GM19351 (cell line): ENCODE data around the gene DMXL1.

Source experiments
- ATAC-seq: cut with Tn5 transposase; IDR thresholded peaks from one replicate; pipeline ENCODE4 v1.9.1; 2021; ENCODE audit warnings: mild to moderate bottlenecking, moderate library complexity; ENCODE audit not compliant: unreplicated experiment

The DMXL1 gene

GRCh38 chr5:119264186-119264585, 193.3 kb downstream of the DMXL1 start:
- ATAC-seq, result no peak

GRCh38 chr5:119267958-119268386, 197.1 kb downstream of the DMXL1 start:
- ATAC-seq, result peak; percentile 68

DNA sequence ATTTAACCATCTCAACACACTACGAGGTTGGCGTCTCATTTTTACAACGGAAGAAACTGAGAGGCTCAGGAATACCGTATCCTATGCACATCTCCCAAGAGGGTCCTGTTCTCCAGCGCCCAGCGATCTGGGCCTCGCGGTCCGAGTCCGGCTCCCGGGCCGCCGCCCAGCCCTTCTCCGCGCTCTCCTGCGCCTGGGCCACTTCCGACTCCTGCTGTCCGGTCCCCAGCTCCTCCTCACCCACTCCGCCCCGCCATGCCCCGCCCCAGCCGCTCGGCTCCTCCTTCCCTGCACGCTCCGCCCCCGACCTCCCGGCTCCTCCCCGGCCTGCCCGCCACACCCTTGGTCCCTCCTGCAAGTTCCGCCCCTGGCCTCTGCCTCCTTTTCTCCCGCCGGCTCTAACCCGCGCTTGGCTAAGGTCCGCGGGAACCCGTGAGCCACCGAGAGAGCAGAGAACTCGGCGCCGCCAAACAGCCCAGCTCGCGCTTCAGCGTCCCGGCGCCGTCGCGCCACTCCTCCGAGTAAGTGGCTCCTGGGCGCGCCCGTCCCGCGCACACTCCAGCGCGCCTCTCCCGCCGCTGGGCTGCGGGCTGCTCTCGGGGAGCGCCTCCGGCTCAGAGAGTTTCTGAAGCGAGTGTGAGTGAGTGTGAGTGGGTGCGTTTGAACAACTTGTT, 197.6 kb downstream of the DMXL1 start:
- peak; percentile 82 for ATAC-seq

GRCh38 chr5:119269061-119269944, 198.4 kb downstream of the DMXL1 start:
- ATAC-seq, result peak; percentile 2

DNA sequence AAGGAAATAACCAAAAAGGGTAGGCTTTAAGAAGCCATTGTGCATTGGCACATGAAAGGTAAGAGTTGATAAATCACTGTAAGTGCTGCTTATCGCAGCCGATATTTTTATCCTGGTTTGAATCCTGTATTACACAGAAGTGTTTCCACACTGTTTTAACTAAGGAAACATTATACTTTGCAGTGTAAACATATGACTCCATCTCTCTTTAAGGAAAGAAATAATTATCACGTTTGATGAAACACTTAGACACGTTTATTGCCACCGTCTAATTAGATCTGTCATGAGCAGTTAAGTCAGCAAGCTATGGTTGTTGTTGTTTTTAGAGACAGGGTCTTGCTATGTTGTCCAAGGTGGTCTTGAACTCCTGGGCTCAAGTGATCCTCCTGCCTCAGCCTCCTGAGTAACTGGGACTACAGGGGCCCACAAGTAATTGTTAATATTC, 199.3 kb downstream of the DMXL1 start:
- ATAC-seq, result no peak

DNA sequence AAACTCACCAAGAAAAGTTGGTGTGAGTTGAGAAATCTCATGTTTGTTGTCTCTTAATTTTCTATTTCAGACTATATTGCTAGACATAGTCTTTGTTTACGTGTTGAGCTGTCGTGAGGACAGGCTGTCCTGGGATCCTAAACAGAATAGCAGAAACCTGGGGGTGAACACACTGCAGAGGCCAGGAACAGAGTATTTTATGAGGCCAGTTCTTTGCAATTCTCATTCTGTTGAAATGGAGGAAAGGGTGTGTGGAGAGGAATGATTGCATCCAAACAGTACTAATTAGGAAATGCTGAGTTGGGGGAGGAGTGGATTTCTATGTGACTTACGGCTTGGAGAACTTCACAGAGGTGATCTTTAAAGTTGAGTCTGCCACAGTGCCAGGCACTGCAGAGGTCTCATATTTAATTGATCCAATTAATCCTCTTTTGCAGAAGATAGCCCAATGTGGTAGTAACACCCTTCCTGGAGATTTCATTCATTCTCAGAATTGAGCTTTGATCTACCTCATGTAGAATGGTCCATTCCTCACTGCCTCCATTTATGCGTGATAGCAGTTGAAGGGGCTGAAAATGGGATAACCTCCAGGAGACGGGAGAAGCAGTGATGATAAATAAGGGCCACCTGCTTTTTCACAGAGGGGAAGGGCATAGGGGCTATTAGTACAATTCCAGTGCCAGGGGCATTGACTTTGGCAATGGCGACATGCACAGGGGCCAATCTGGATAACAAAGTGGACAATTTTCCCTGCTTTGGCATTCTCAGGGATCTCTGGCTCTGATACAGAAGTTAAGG, 200.3 kb downstream of the DMXL1 start:
- ATAC-seq, result no peak

DNA sequence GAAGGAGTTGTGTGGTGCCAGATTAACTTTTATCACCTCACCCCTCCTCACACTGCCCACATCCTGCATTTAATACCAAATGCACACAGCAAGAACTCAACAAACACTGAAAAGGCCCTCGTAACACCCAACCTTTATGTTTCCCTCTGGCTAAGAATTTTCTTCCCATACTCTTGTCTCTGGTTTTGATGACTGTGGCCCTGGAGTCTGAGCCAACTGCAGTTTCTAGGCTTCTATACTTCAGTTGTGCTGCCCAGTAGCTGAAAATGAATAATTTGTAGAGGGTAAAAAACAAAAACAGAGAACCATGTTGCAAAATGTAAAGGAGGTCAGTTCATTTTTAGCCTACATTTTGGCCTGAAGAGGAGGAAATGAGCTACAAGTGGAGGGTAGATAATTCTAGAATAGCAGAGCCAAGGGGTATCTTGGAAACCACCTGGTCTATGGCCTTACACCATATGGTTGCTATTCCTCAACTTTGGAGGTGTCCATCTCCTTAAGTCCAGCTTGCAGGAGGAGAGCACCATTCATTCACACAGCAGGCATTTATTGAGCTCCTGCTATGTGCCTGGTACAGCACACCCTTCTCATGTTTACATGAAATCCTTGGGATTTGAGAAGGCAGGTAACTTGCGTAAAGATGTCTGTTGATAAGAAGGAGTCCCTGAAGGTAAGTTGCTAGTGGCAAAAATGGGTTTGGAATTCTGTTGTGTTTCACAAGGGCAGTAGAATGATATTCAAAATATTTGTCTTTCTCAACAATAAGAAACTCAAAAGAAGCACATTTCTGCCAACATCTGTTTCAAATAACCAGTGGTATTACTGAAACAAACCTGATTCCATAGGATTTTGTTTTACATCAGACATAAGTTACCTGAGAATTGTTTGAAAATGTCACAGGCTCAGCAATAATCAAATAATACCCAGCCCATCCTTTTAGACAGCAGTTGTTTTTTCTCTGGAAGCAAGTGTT, 201.2 kb downstream of the DMXL1 start:
- no peak for ATAC-seq

DNA sequence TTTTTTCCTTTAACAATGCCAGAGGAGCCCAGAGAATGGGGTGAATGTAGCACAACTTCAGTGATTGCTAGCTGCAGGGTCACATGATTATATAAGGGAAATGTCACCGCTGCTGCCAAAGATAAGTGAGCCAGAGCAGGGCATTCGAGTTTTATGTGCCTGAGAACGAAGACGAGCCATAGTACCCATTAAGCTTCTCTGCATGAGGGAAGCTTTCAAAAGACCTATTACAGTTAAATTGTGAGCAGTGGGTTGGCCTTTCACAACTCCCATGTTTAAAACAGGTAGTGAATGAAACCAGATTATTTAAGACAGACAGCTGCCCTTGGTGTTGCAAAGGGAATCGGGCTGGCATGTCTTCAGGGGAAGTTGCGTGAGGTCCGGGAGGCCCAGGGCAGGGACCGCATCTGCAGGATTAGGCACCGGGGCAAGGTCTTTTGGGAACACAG, 202.5 kb downstream of the DMXL1 start:
- no peak for ATAC-seq

DNA sequence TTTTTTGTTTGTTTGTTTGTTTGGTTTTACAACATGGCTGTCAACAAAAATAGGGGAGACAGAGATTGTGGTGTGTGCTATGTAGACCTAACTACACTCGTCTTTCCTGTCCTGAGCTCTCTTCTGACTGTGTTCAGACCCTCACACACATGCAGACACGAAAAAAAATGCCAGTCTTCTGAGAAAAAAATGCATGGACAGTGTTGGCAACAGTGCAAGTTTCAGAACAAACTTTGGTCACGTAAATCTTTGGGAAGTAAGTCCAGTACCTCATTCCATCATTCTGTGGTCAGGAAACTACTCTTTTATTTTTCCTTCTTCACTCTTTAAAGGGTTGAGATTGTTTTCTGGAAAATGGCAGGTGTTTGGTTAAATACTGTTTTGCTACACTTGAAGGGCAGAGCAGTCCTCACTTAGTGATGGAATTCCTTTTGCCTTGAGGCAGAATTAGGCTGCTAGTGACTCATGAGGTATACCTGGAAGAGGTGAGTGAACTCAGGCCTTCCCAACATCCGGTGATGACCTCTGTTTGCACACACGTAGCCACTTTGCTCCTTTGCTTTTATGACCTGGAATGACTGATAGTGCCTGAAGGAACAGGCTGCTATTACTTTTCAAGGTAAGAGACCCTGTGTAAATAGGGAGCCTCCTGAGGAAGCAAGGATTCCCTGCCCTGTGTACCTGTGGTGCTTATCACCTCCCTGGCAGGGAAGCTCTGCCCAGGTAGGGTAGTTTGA, 203.3 kb downstream of the DMXL1 start:
- no peak for ATAC-seq

- ATAC-seq, result peak; percentile 32
These were observed 203.9 kb downstream of the DMXL1 start for GRCh38 chr5:119274767-119275130.

DNA sequence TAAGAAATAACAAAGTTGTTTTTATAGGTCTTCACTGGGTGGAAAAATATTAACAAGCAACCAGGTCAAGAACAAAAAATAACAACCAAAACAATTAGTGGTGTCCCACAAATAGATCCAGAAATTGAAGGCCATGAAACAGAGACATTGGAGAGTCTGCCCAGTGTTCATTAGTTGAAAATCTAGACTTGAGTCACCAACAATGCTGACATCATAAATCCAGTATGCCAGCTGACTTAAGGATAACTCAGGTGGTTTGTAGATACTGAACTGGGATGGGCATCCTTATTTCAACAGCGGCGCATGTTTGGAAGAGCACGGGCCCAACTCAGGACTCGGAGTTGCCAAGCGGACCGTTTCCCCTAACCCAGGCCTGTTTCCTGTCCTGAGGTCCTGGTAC, 204.3 kb downstream of the DMXL1 start:
- peak; percentile 14 for ATAC-seq

DNA sequence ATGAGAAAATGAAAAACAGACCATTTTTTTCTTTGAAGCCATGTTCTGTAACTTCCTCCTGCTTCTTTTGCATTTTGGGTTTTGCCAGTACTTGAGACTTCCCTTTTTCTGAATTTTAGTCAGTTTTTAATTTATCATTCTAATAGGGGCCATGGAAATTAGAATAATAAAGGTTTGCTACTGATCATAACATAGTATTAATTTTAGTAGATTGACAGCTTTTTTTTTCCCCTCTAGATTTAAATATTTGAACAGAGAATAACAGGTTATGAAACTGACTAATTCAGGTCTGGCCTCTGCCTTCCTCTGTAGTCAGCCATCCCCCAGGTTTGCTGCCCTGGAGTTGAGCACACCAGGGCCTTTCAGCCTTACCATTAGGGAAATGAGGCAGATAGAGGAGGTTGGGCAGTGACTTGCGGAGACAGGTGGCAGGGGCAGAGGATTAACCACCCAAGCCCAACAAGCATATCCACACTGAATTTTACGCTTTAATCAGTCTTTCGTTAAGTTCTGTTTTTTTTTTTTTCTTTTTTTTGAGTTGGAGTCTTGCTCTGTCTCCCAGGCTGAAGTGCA, 204.8 kb downstream of the DMXL1 start:
- peak; percentile 64 for ATAC-seq

DNA sequence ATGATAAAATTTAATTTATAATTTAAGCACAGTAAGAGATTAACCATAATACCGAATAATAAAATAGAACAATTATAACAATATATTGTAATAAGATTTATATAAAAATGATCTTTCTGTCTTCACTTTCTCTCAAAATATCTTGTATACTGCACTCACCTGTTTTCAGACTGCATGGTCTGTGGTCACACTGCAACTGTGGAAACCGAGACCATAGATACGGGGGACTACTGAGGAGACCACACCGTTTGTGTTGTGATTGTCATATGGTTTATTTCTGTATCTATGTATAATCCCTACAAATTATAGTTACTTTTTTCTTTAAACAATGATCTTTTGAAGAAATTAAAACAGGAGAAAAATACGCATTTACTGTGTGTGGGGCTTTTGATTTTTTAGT, 206.1 kb downstream of the DMXL1 start:
- peak; percentile 48 for ATAC-seq

GRCh38 chr5:119279093-119279492, 208.2 kb downstream of the DMXL1 start:
- ATAC-seq, result no peak

- no peak for ATAC-seq
These were observed 209.5 kb downstream of the DMXL1 start for GRCh38 chr5:119280380-119280779.

DNA sequence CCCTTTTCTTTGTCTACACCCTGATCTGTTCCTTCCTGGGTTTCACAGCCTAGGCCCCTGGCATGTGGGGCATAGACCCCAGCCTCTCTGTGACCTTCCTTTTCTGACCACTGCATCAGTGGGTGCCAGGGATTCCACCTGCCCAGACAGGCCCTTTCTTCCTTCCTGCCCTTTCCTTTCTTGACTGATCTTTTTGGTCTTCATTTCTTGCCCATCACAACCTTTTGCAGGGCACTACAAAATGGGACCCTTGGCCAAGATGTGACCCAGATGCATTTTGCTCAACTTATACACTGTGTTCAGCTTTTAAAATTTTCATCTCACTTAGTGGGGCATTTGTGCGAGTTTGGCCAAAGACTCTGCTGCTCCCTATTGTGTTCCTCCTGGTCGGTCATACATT, 211.7 kb downstream of the DMXL1 start:
- ATAC-seq, result no peak

- ATAC-seq, result no peak
These were observed 213.1 kb downstream of the DMXL1 start for GRCh38 chr5:119284031-119284430.

DNA sequence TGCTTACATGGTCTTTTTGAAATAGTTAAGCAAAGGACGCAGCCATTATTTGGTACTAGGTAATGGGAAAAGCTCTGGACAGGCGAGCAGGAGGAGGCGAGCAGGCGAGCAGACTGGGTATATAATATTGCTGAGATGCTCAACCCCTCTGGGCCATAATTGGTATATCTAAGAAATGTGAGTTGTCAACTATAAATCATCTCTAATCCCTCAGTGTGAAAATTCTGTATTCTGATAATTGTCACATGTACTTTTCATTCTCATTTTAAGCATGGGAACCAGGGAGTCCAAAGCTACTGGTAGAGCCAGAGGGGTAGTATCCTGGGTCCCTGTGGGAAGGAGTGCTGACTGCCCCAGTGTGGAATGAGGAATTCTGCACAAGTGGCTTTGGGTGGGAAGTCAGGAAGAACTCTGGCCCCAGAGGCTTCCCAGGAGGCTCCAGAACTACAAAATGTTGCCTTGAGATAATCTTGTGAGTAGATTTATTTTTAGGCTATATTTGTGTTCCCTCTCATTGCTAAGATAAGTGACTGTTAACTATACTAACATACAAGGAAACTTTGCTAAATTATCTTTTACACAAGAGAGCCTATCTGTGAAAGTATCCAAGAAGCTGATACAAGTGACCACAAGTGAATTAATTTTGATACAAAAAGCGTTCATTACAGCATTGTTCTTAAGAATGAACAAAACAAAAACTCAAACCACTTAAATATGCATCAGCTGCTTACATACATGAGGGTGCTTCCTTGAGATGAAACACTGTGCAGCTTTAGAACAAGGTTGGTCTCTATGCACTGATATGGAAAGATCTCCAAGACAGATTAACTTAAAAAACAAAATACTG, 214.4 kb downstream of the DMXL1 start:
- ATAC-seq, result no peak
